ENCODE results near the gene MLPH.

MLPH gene, protein sequence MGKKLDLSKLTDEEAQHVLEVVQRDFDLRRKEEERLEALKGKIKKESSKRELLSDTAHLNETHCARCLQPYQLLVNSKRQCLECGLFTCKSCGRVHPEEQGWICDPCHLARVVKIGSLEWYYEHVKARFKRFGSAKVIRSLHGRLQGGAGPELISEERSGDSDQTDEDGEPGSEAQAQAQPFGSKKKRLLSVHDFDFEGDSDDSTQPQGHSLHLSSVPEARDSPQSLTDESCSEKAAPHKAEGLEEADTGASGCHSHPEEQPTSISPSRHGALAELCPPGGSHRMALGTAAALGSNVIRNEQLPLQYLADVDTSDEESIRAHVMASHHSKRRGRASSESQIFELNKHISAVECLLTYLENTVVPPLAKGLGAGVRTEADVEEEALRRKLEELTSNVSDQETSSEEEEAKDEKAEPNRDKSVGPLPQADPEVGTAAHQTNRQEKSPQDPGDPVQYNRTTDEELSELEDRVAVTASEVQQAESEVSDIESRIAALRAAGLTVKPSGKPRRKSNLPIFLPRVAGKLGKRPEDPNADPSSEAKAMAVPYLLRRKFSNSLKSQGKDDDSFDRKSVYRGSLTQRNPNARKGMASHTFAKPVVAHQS

GRCh38 chr2:237486819-237487448 lies at the start of gene MLPH:
Gene MLPH (plus strand): TSS chr2:237487251. CDS start chr2:237493427, 6,176 bp downstream.
- DNase-seq = peak; percentile 41

- no peak for DNase-seq
Measured at GRCh38 chr2:237437566-237437965, 49.5 kb upstream of the MLPH start.

DNA sequence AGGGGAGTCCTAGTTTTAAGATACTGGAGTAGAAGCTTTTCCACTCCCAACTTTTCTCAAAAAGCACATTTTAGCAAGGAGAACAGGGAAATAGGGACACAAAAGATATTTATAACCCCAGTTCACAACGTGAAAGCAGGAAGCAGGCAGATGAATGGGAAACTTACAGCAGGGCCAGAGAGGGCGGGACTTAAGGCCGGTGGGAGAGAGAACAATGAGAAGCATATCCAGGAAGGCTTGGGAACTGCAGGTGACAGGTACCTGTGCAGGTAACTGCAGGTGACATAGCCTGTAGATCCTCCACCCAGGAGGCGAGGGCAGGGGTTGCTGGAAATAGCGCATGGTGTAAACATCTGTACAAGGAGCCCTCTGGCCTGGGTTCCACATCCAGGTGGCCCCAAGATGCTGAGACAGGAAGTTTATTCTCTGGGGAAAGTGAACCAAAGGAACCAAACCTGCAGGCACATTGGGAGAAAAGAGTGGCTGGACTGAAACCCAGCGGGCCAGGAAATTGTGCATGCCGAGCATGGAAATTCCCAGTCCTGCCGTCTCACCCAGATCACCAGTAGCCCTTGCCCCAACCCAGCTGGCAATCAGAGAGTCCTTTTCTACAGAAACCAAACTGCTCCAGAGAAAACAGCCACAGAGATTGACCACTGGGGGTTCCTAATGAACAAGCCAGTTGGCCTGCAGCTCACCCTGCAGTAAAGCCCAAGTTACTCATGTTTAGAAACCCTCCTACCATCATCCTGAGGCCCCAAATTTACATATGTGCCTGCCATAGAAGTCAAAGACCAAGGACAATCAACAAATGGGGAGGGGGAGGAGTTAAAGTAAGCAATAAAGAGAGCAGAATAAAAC lies 48.7 kb upstream of the MLPH start:
- DNase-seq = peak; percentile 3

DNA sequence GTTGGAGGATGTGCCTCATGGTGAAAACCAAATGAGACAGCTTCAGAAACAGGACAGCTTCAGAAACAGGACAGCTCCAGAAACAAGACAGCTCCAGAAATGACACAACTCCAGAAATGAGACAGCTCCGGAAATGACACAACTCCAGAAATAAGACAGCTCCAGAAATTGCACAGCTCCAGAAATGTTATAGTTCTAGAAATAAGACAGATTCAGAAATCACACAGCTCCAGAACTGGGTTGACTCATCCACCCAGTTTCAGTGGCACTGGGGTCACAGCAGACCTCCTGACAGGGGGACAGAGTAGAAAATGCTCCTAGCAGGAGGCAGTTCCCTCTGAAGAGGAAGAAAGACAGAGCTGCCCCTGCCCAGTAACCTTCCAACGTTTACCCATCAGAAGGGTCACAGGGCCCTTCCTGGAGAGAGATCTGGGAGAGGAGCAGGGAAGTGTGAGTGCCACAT lies 46.2 kb upstream of the MLPH start:
- DNase-seq = no peak

DNA sequence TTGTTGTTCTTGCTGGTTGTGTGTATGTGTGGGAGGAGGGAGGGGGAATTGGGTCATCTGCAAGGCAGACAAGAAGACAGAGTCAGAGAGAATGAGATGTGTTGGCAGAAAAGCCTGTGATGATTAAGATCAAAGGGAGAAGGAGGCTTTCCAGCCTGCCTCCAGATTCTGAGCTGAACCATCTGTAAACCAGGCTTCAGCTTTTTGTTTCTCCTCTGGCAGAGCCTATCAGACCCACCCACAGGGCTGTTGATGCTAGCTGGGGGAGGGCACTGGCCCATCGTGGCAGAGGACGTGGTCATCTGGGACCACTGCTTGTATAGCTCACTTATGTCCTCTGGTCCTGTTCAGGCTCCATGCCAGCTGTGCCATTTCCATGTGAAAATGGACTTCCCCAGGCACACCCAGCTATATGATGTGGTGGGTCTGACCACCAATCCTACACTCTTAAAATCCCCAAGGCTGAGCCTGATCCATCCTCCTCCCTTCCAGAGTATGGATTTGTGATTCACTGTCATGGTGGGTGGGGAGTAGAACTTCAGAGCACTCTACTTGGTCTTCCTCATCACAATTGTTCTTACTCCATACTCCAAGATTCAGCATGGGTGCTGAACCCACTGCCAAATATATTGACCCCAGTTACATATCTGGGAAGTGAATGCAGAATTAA lies 45.3 kb upstream of the MLPH start:
- DNase-seq = no peak

- DNase-seq = no peak
Measured at GRCh38 chr2:237444071-237444470, 43.0 kb upstream of the MLPH start.

DNA sequence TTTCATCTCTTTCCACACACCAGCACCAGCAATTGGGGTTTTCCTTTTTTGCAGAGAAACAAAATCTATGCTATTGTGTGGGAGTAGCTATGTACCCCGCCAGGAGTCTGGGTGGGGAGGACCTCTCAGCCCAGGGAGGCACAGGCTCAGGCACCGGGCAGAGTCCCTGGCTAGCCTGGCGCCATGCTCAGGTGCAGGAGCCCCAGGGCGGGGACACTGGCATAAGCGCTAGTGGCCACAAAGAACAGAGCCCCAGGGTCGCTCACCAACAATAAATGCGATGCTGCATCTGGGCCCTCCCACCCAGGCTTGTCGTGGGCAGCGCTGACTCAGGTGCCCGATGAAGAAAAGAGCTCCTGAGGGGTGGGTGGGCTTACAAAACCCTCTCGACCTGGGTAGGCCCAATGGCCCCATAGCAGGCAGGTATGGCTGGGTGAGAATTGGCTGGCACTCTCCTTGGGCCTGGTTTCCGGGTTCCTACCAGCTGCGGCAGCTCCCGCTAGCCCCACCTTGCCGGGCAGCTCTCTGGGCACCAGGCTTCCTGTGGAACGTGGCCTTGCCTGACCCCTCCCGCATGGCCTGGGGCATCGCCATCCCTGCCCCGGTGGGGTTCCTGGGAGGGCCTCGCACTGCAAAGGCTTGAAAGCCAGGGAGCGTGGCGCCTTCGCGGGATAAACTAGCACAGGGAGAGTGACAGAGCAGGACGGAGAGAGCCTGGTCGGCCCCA lies 41.3 kb upstream of the MLPH start:
- DNase-seq = no peak

DNA sequence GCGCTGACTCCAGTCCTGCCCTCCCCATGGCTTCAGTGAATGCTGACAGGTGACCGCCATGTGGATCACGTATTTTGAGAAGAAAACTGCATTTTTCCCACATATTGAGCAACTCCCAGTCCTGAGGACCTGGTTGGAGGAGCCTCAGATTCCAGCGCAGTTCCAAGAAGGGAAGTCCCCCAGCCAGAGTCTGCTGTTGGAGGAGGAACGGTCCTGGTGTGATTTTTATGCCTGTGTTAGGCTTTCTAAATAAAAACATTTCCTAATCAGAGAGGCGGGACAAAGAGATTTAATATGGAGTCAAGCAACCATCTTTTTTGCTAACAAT lies 40.7 kb upstream of the MLPH start:
- no peak for DNase-seq

DNA sequence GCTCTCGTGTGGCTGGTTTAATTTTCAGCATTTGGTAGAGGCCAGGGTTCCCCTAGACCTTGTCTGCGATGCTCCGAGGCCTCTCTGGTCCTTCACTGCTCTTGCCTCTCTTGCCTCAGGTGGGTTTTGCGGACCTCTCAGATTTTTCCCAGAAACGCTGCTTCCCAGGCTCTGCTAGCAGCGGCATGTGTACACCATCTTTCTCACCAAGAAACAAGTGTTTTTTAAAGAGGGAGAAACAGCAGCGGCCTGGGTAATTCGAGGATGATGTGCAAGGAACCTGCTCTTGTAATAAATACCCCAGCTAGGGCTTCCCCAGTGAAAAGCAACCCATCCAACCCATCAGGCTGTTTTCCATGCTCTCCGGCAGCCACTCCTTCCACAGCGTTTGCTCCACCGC lies 39.6 kb upstream of the MLPH start:
- DNase-seq = no peak

DNA sequence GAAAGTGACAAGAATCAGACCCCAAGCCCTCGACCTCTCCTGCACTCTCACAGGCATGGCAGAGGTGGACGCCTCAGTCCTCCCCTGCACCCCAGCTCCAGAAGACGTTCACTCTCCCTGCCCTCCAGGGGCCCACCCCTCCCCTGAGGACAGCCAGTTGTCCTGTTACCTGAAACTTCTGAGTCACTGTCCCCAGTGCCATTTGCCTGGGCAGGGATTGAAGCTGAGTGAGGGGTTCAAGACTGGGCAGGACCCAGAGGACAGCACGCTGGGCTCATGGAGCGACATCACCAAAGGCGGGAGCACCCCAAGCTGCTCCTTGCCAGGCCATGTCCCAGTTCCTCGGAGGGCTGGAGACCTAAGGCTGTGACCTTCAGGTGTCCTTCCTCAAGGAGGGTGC lies 38.9 kb upstream of the MLPH start:
- no peak for DNase-seq

GRCh38 chr2:237448626-237449025 lies 38.4 kb upstream of the MLPH start:
- no peak for DNase-seq

DNA sequence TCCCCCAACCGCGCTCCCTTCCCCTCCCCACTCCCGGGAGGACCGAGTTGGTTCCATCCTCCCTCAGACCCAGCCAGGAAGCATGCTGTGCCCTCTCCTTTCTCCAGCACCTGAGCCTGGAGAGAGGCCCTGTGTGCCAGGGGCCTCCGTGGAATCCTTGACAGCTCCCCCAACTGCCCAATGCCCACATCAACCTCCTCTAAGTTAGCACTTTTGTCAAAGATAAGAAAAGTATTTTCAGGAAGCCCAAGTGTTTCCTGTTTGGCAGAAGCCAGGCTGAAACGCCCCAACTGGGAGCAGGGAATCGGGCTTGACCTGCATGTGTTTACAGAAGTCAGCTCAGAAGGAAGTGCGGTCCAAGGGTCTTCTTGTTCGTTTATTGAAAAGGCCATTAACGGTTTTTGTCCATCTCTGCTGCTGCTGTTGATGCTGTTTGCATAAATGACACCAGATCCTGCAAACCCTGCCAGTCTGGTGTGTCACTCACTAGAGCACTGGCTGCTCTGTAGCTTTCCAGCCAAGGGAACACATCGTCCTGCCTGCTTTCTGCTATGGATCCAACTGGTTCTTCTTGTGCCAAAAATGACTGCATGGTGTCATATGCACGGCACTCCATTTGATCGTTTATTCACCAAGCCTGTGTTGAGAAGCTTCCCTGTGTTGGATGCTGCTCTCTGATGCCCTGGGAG lies 37.7 kb upstream of the MLPH start:
- DNase-seq = no peak

DNA sequence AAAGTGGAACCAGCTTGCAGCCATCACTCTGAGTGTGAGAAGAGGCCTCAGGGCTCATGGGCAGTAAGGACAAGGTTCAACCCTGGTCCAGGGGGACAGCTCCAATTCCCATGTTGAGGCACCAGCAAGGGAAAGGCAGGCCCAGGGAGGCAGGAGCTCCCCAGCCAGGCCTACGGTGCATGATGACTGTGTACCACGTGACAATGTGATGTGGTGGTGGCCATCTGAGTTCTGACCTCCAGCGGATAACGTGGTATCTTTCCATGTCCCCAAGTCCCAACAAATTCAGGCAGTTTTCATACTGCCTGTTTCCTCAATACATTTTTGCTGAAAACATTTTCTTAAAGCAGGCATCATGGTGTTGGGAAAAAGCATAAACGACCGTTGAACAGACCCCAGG lies 36.9 kb upstream of the MLPH start:
- DNase-seq = no peak

DNA sequence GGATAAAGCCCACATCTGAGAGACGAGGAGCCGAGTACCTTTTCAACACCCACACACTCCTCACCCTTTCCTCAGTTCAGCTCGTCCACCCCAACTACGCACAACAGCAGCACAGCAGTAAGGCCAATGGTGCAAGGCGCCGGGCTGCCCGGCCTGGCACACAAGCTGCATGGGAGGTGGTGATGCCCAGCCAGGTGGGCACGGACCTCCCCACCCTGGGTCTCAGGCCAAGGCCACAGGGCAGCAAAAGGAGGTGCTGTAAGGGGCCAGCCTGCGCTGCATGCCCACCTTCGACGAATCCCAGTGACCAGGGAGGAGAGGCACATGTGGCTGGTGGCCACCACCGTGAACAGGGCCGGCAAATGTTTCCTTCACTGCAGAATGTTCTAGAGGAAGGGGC lies 36.5 kb upstream of the MLPH start:
- no peak for DNase-seq

DNA sequence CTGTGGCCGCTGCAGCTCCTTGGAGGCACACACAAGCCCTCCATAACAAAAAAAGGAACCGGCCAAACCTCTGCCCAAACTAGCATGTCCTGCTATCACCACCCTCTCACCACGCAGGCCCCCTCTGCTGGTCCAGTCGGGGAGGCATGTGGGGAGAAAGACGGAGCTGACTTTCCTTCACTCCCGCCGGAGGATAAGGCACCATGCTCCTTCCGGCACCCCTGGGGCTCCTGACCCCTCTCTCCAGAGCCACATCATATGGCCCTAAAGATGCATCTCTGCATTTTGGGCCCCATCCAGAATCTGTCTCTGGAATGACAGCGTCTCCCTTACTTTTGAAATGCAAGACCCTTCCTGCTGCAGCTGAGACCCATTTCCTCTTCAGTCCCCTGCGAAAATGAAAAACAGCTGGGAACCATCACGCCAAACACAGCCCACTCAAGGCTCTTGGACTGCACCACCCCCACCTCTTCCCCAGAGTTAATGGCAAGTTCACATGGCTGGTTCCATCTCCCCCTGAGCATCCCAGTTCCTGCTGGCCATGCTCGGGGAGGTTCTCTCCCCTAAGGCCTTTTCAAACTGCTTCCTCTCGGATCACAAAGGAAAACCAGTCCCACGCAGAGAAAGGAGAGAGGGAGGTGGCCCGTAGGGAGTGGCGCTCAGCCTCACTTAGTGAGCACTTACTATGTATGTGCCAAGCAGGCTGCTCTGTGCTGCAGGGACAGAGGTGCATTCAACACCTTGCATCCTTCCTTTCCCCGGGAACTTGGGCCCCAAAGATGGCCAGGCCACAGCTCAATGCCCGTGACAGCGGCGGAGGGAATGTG lies 35.2 kb upstream of the MLPH start:
- no peak for DNase-seq

DNA sequence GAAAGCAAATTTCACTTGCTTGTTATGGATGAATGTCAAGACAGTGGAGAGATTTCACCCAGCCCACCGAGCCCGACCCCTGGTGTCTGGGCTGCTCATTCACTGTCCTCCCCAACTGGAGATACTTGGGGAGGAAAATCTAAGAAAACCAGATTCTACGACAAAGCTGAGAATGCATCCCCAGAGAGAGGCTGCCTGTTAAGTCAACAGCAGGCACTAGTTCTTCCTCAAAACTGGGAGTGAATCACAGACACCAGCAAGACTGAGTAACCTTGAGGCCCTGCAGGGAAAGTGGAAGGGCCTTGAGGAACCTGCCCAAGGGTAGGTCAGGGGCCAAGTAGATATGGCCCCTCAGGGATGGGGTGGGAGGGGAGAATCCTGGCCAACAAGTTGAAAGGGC lies 34.2 kb upstream of the MLPH start:
- DNase-seq = no peak

DNA sequence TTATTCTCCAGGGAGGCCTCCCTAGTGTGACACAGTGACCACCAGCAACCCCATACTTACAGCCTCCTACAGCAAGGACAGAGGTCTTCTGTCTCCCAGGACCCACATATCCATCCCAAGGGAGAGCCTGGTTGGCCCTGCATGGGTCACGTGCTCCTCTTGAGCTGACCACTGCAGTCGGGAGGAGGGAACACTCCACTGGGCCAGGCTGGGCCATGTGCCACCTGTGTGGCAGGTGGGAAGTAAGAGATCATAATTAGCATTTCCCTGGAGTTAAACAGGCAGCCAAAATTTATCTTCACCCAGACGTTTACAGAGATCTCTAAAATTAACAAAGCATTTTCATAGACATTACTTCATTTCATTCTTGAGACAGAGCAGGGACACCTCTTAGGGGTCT lies 33.4 kb upstream of the MLPH start:
- DNase-seq = no peak

DNA sequence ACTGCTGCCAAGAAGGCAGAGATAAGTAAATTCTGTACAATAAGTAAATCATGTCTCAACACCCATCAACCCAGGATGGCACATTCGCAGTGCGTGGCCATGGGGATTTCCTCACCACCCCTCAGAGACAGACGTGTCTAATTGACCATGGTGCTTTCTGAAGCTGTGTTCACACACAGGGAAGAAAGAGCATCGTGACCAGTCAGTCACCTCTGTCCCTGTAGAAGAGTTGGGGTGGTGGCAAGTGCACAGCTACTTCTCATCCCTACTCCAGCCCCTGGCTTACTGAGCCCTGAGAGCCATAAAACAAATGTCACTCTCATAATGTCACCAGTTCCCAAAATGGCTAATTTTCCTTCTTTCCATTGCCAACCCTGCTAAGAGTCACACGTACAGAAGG lies 31.3 kb upstream of the MLPH start:
- DNase-seq = no peak

- DNase-seq = no peak
Measured at GRCh38 chr2:237456200-237456843, 30.7 kb upstream of the MLPH start.

GRCh38 chr2:237457388-237457941 lies 29.6 kb upstream of the MLPH start:
- DNase-seq = no peak
